Retinal pigment epithelial cell (primary cell): ENCODE data around the gene TLCD3A.

Experiments
- DNase-seq: peaks from one replicate; pipeline ENCODE4 v3.0.0-alpha.2; 2010; ENCODE audit warnings: low read depth
- H3K4me3 ChIP-seq: 2 replicates; pipeline ENCODE4 v1.5.1; 2011; ENCODE audit warnings: mild to moderate bottlenecking, low read length, control low read depth, moderate library complexity
- CTCF ChIP-seq: conservative IDR thresholded peaks from 2 replicates; pipeline ENCODE4 v1.5.1; 2011; ENCODE audit warnings: low read depth, low read length, control low read depth, inconsistent platforms

The TLCD3A gene

GRCh38 chr17:732067-732901 lies at the start of gene TLCD3A:
Gene TLCD3A (plus strand): TSS chr17:732596. CDS start chr17:732648, 52 bp downstream.
- no peak for DNase-seq

DNA sequence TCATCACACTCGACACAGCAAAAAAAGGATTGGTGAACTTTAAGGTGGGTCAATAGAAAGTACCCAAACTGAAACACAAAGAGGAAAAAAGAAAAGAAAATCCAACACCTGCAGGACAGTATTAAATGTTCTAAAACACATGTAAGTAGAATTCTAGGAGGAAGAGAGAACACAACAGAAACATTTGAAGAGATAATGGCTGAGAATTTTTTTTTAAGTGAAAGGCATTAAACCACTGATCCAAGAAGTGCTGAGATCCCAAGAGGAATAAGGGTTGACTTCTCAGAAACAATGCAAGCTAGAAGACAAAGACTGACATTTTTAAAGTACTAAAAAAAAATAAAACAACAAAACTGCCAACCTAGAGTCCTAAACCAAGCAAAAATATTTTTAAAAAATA lies 49.4 kb upstream of the TLCD3A start:
- no peak overlapping the region for H3K4me3 ChIP-seq
- no peak for TF ChIP-seq CTCF
- DNase-seq, result no peak

More at GRCh38 chr17:732067-732901, at the start of gene TLCD3A:
- TF ChIP-seq CTCF, result no peak
- H3K4me3 ChIP-seq, result peak within 1 kb of the TSS; percentile 73

GRCh38 chr17:683499-684254 lies 48.7 kb upstream of the TLCD3A start:
- no peak overlapping the region for H3K4me3 ChIP-seq
- DNase-seq, result no peak
- TF ChIP-seq CTCF, result no peak

- no peak for DNase-seq
- H3K4me3 ChIP-seq, result no peak overlapping the region
- no peak for TF ChIP-seq CTCF
Observed at GRCh38 chr17:685006-685405, 47.4 kb upstream of the TLCD3A start.

DNA sequence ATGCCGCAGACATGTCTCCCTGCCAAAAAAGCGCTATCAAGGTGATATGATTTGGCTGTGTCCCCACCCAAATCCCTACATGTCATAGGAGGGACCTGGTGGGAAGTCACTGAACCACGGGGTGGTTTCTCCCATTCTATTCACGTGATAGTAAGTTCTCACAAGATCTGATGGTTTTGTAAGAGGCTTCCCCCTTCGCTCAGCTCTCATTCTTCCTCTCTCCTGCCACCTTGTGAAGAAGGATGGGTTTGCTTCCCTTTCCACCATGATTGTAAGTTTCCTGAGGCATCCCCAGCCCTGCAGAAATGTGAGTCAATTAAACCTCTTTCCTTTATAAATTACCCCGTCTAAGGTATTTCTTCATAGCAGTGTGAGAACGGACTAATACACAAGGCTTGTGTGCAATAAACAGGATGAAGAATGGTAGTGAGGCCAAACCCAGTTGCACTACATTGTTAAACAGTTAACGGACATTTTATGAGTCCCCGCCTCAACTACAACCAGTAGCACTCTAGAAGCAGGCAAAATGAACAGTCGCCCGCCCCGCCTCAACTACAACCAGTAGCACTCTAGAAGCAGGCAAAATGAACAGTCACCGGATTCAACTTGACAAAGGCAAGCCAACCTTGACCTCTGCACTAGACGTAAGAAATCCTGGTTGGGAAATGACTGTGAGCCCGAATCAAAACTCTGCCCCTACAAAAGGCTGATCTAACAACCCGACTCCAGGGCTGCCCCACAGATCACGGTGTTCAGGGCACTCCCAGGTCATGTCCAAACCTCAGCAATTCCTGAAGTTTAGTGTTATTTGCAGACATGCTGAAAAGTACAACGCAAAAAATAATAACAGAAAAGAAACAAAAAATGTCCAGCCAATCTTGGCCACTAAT lies 44.1 kb upstream of the TLCD3A start:
- DNase-seq, result no peak
- H3K4me3 ChIP-seq, result no peak overlapping the region
- peak; percentile 40 for TF ChIP-seq CTCF

DNA sequence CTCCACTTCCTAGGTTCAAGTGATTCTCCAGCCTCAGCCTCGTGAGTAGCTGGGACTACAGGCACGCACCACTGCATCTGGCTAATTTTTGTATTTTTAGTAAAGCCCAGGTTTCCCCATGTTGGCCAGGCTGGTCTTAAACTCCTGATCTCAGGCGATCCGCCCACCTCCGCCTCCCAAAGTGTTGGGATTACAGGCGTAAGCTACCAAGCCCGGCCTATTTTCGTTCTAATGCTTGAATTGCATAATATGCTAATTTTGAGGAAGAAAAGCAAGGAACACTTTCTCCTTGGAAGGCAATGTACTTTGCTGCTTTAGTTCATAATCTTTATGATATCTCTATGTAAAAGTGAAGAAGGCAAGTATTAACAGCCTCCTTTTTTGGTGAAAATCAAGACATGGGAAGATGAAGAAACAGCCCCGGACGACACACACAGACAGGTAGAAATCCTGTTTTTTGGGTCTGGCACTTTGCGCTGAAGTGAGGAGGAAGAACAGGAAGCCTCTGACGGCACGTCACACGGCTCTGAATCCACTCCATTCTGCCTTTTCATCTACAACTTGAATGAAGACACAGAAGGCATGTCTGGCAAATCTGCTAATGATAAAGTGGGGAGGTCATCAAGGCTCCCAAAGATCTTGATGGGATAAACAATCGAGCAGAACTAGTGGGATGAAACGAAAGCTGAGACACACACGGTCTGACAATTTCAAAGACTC lies 42.7 kb upstream of the TLCD3A start:
- no peak for DNase-seq
- H3K4me3 ChIP-seq, result no peak overlapping the region
- no peak for TF ChIP-seq CTCF
